ENCODE data around the gene DENND1A. TPM values are rescaled to one million over a fixed set of nuclear protein-coding genes. Genes with fewer than 3 reads are reported as not detected.

Gene DENND1A
- total and polyA plus RNA-seq, 2 of the 13 experiments (the other 11 are each of a cell fraction or from before 2014, with no cell fraction given): 14.8 to 30.1 TPM

DNA sequence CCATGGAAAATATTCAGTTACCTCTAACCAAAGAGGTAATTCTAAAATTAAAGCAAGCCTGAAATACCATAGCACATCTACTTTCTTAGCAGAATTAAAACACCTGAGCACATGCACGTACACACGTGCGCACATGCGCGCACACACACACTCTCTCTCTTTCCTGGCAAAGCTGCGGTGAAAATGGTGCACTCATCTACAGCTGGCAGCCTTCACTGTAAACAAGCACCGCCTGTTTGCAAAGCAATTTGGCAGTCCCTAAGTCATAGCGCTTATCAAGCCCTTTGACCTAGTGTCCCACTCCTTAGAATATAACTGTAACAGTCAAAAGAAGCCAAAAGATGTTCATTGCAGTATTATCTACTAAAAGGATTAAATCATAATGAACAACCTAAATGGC lies 278.7 kb downstream of the DENND1A start:
- intact Hi-C loops (cut with micrococcal nuclease; ENCODE audit: unreplicated experiment): no loop called here
- Histone ChIP-seq H2AFZ (ENCODE audit: low read length) (no peak overlapping the region), H3K4me3 (replicated peaks in 1 of 3; ENCODE audit: insufficient read depth in 1 of 3, low read depth in 2 of 3, low read length in 3 of 3) (no peak overlapping the region), H3K4me1 (ENCODE audit: insufficient read depth, low read length) (no peaks in the 10 kb centered on the region), H3K9ac (ENCODE audit: insufficient read depth, low read depth, low read length) (no peak overlapping the region), H3K4me2 (ENCODE audit: low read depth, low read length) (no peak overlapping the region), H3K27me3 (ENCODE audit: control insufficient read depth in 1 of 2, insufficient read depth in 2 of 2, low read length in 2 of 2) (no peaks in the 10 kb centered on the region), H3K79me2 (ENCODE audit: insufficient read depth, low read length) (no peaks in the 10 kb centered on the region), H3K9me3 (ENCODE audit: low read length) (no peaks in the 10 kb centered on the region), H3K36me3 (replicated peaks in 1 of 2; ENCODE audit: control insufficient read depth in 1 of 2, insufficient read depth in 2 of 2, low read length in 2 of 2) (peaks cover 4 to 42% of the 10 kb centered on the region in 2 experiments; a peak in 4 of 5 replicates), H3K27ac (ENCODE audit: extremely low read length, insufficient read depth, low read length) (no peak overlapping the region), H4K20me1 (ENCODE audit: insufficient read depth, low read length) (no peaks in the 10 kb centered on the region)
- DNase-seq (ENCODE audit: low spot score) (no peak), FAIRE-seq (no peak), ATAC-seq (no peak)
- BruUV-seq (replicated peaks): no TSS peak
- in situ Hi-C loops (cut with HindIII; ENCODE audit: extremely low pct_ligation_motif_present, low pct_unique_long_range_greater_than_20kb): no loop called here
- 97% methylated on average over 8 of the region's 8 CpGs for WGBS (ENCODE audit: low lambda C conversion rate)
- POLR2A ChIA-PET: no interaction called here
- no peak for TF ChIP-seq NR2F1 (CRISPR knock-in tag; IDR thresholded peaks at IDR 0.05)
- CTCF ChIA-PET (ENCODE audit: low intra/inter-chr PET ratio, low total read pairs): no interaction called here

DNA sequence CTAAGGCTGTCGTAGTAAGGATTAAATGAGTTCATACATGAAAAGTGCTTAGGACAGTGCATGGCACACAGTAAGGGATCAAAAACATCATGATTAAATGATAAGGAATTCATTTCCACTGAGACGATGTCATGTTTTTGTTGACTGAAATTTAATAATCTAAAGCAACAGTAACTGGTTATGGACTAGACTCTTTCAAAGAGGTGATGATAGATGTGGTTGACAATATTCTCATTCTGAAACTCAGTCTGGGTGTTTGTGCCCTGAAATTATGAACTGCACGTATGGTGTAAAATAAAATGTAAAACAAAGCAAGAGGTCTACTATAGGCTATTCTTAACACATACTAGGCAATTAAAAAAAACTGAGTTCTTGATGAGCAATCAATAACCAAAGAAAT lies 280.0 kb downstream of the DENND1A start:
- Histone ChIP-seq H3K27ac (ENCODE audit: extremely low read length, insufficient read depth, low read length) (no peak overlapping the region), H3K27me3 (ENCODE audit: control insufficient read depth in 1 of 2, insufficient read depth in 2 of 2, low read length in 2 of 2) (no peaks in the 10 kb centered on the region), H3K4me2 (ENCODE audit: low read depth, low read length) (no peak overlapping the region), H3K4me3 (replicated peaks in 1 of 3; ENCODE audit: insufficient read depth in 1 of 3, low read depth in 2 of 3, low read length in 3 of 3) (no peak overlapping the region), H3K9me3 (ENCODE audit: low read length) (no peaks in the 10 kb centered on the region), H3K36me3 (replicated peaks in 1 of 2; ENCODE audit: control insufficient read depth in 1 of 2, insufficient read depth in 2 of 2, low read length in 2 of 2) (peaks cover 3 to 42% of the 10 kb centered on the region in 2 experiments; a peak in 4 of 5 replicates), H4K20me1 (ENCODE audit: insufficient read depth, low read length) (no peaks in the 10 kb centered on the region), H3K9ac (ENCODE audit: insufficient read depth, low read depth, low read length) (no peak overlapping the region), H2AFZ (ENCODE audit: low read length) (no peak overlapping the region), H3K79me2 (ENCODE audit: insufficient read depth, low read length) (no peaks in the 10 kb centered on the region), H3K4me1 (ENCODE audit: insufficient read depth, low read length) (no peaks in the 10 kb centered on the region)
- FAIRE-seq (no peak), DNase-seq (ENCODE audit: low spot score) (no peak), ATAC-seq (no peak)
- TF ChIP-seq ZNF451 (CRISPR knock-in tag; IDR thresholded peaks at IDR 0.05): no peak
- TF ChIP-seq ZNF121 (CRISPR knock-in tag; IDR thresholded peaks at IDR 0.05): no peak
- WGBS (ENCODE audit: low lambda C conversion rate): 98% methylated on average over 3 of the region's 3 CpGs
- in situ Hi-C loops (cut with HindIII; ENCODE audit: extremely low pct_ligation_motif_present, low pct_unique_long_range_greater_than_20kb) (no loop called here), intact Hi-C loops (cut with micrococcal nuclease; ENCODE audit: unreplicated experiment) (no loop called here)
- POLR2A ChIA-PET: no interaction called here
- CTCF ChIA-PET (ENCODE audit: low intra/inter-chr PET ratio, low total read pairs): no interaction called here
- no TSS peak for BruUV-seq (replicated peaks)
